ENCODE results near the gene C1RL.

GRCh38 chr12:7072035-7072434 lies 37.0 kb downstream of the C1RL start:
- no peak for TF ChIP-seq CTCF (IDR thresholded peaks at IDR 0.05)
- no peak for TF ChIP-seq EP300 (IDR thresholded peaks at IDR 0.05)
- no peak for TF ChIP-seq POLR2A (IDR thresholded peaks at IDR 0.05)
- TF ChIP-seq POLR2AphosphoS5 (IDR thresholded peaks at IDR 0.05), result no peak

All from stomach (tissue), 4 donors.